ENCODE measurements around the gene TUNAR. TPM values are rescaled to one million over a fixed set of nuclear protein-coding genes. Genes with fewer than 3 reads are reported as not detected.

The TUNAR gene
- total and polyA plus RNA-seq, 2 experiments from 2014 or later, result 23.1 to 56.2 TPM

DNA sequence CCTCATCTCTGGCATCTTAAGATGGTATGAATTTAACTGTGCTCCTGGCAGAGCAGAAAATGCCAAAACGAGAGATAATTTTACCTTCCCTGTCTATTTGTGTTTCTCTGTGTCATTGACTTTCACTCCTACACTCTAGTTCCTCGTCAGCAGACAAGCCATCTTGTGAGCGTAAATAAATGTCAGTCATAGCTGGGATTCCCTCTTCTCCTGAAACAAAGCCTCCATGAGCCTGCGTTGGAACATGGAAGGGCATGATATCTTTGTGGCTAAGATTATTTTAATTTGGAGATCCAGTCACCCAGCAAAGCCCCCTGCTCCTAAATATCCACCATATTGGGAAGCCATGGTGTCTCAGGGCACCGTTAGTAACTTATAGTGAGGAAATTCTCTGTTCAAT is 37.8 kb upstream of the TUNAR start (continued):
- TF ChIP-seq, protein P1, sequence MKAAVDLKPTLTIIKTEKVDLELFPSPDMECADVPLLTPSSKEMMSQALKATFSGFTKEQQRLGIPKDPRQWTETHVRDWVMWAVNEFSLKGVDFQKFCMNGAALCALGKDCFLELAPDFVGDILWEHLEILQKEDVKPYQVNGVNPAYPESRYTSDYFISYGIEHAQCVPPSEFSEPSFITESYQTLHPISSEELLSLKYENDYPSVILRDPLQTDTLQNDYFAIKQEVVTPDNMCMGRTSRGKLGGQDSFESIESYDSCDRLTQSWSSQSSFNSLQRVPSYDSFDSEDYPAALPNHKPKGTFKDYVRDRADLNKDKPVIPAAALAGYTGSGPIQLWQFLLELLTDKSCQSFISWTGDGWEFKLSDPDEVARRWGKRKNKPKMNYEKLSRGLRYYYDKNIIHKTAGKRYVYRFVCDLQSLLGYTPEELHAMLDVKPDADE (IDR thresholded peaks at IDR 0.05), result no peak
- TF ChIP-seq POLR2AphosphoS5 (IDR thresholded peaks at IDR 0.05; ENCODE audit: low read depth), result no peak
- TF ChIP-seq, protein P2, sequence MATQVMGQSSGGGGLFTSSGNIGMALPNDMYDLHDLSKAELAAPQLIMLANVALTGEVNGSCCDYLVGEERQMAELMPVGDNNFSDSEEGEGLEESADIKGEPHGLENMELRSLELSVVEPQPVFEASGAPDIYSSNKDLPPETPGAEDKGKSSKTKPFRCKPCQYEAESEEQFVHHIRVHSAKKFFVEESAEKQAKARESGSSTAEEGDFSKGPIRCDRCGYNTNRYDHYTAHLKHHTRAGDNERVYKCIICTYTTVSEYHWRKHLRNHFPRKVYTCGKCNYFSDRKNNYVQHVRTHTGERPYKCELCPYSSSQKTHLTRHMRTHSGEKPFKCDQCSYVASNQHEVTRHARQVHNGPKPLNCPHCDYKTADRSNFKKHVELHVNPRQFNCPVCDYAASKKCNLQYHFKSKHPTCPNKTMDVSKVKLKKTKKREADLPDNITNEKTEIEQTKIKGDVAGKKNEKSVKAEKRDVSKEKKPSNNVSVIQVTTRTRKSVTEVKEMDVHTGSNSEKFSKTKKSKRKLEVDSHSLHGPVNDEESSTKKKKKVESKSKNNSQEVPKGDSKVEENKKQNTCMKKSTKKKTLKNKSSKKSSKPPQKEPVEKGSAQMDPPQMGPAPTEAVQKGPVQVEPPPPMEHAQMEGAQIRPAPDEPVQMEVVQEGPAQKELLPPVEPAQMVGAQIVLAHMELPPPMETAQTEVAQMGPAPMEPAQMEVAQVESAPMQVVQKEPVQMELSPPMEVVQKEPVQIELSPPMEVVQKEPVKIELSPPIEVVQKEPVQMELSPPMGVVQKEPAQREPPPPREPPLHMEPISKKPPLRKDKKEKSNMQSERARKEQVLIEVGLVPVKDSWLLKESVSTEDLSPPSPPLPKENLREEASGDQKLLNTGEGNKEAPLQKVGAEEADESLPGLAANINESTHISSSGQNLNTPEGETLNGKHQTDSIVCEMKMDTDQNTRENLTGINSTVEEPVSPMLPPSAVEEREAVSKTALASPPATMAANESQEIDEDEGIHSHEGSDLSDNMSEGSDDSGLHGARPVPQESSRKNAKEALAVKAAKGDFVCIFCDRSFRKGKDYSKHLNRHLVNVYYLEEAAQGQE (IDR thresholded peaks at IDR 0.05; ENCODE audit: unreplicated experiment), result no peak
- TF ChIP-seq ZNF114 (CRISPR knock-in tag; IDR thresholded peaks at IDR 0.05), result no peak
- no peak for TF ChIP-seq JUNB (IDR thresholded peaks at IDR 0.05; ENCODE audit: unreplicated experiment)
- no peak for TF ChIP-seq STAT1 (IDR thresholded peaks at IDR 0.05; ENCODE audit: unreplicated experiment)

DNA sequence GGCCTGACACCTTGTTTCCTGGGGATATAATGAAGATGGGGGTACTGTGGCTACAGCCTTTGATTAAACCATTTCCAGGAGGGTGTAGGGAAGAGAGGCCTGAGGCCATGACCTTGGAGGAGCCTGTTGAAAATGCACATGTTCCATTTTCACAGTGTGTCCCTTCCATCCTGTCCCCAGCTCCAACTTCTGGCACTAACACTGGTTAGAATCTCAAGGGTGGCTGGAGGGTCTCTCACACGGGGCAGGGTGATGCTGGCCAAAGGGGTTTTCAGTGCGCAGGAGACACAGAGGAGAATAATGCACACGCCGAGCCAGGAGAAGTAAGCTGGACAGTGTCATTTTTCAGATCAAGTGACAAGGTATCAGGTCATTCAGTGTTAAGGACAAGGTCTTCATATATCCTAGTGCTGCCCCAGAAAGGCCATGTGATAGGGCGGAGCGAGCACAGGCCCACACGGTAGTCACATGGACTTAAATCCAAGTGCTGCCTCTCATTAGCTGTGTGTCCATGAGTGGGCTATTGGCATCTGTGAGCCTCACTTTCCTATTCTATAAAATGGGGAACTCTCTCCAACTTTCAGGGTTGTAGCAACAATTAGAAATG is 36.4 kb upstream of the TUNAR start:
- Histone ChIP-seq H3K79me2 (replicated peaks; ENCODE audit: insufficient read depth) (no peaks in the 10 kb centered on the region), H4K20me1 (replicated peaks; ENCODE audit: insufficient read depth) (no peaks in the 10 kb centered on the region), H2AFZ (no peak overlapping the region; the same call in 1 of the 2 replicates), H3K4me3 (no peak overlapping the region), H3K27me3 (ENCODE audit: insufficient read depth) (no peaks in the 10 kb centered on the region), H3K4me1 (ENCODE audit: insufficient read depth) (no peaks in the 10 kb centered on the region), H3K9me2 (ENCODE audit: insufficient read depth) (peaks cover 14% of the 10 kb centered on the region), H3K27ac (ENCODE audit: low read depth) (no peak overlapping the region), H3F3A (replicated peaks; ENCODE audit: low read depth) (no peaks in the 10 kb centered on the region), H3K4me2 (no peak overlapping the region), H3K36me3 (ENCODE audit: insufficient read depth) (no peaks in the 10 kb centered on the region)
- no peak overlapping the region for H3K27ac Mint-ChIP-seq
- ATAC-seq, result no peak
- TF ChIP-seq, protein P3, sequence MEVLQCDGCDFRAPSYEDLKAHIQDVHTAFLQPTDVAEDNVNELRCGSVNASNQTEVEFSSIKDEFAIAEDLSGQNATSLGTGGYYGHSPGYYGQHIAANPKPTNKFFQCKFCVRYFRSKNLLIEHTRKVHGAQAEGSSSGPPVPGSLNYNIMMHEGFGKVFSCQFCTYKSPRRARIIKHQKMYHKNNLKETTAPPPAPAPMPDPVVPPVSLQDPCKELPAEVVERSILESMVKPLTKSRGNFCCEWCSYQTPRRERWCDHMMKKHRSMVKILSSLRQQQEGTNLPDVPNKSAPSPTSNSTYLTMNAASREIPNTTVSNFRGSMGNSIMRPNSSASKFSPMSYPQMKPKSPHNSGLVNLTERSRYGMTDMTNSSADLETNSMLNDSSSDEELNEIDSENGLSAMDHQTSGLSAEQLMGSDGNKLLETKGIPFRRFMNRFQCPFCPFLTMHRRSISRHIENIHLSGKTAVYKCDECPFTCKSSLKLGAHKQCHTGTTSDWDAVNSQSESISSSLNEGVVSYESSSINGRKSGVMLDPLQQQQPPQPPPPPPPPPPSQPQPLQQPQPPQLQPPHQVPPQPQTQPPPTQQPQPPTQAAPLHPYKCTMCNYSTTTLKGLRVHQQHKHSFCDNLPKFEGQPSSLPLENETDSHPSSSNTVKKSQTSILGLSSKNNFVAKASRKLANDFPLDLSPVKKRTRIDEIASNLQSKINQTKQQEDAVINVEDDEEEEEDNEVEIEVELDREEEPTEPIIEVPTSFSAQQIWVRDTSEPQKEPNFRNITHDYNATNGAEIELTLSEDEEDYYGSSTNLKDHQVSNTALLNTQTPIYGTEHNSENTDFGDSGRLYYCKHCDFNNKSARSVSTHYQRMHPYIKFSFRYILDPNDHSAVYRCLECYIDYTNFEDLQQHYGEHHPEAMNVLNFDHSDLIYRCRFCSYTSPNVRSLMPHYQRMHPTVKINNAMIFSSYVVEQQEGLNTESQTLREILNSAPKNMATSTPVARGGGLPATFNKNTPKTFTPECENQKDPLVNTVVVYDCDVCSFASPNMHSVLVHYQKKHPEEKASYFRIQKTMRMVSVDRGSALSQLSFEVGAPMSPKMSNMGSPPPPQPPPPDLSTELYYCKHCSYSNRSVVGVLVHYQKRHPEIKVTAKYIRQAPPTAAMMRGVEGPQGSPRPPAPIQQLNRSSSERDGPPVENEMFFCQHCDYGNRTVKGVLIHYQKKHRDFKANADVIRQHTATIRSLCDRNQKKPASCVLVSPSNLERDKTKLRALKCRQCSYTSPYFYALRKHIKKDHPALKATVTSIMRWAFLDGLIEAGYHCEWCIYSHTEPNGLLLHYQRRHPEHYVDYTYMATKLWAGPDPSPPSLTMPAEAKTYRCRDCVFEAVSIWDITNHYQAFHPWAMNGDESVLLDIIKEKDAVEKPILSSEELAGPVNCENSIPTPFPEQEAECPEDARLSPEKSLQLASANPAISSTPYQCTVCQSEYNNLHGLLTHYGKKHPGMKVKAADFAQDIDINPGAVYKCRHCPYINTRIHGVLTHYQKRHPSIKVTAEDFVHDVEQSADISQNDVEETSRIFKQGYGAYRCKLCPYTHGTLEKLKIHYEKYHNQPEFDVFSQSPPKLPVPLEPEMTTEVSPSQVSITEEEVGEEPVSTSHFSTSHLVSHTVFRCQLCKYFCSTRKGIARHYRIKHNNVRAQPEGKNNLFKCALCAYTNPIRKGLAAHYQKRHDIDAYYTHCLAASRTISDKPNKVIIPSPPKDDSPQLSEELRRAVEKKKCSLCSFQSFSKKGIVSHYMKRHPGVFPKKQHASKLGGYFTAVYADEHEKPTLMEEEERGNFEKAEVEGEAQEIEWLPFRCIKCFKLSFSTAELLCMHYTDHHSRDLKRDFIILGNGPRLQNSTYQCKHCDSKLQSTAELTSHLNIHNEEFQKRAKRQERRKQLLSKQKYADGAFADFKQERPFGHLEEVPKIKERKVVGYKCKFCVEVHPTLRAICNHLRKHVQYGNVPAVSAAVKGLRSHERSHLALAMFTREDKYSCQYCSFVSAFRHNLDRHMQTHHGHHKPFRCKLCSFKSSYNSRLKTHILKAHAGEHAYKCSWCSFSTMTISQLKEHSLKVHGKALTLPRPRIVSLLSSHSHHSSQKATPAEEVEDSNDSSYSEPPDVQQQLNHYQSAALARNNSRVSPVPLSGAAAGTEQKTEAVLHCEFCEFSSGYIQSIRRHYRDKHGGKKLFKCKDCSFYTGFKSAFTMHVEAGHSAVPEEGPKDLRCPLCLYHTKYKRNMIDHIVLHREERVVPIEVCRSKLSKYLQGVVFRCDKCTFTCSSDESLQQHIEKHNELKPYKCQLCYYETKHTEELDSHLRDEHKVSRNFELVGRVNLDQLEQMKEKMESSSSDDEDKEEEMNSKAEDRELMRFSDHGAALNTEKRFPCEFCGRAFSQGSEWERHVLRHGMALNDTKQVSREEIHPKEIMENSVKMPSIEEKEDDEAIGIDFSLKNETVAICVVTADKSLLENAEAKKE (CRISPR knock-in tag; IDR thresholded peaks at IDR 0.05), result no peak
- TF ChIP-seq, protein P1 (IDR thresholded peaks at IDR 0.05), result no peak
- TF ChIP-seq ZNF114 (CRISPR knock-in tag; IDR thresholded peaks at IDR 0.05) (no peak), ZNF331 (CRISPR knock-in tag; IDR thresholded peaks at IDR 0.05; ENCODE audit: low read depth) (no peak), NANOG (IDR thresholded peaks at IDR 0.05; ENCODE audit: borderline replicate concordance) (no peak), JUNB (IDR thresholded peaks at IDR 0.05; ENCODE audit: unreplicated experiment) (no peak), EZH2 (IDR thresholded peaks at IDR 0.05; ENCODE audit: low read depth, unreplicated experiment) (no peak), EZH2phosphoT487 (IDR thresholded peaks at IDR 0.05; ENCODE audit: unreplicated experiment) (no peak)
- H3K36me3 Mint-ChIP-seq (ENCODE audit: low read depth), result no peaks in the 10 kb centered on the region
- peaks cover 2% of the 10 kb centered on the region for H3K27me3 Mint-ChIP-seq (ENCODE audit: insufficient read depth, low read depth, poor library complexity)
- H3K9me3 Mint-ChIP-seq, result no peaks in the 10 kb centered on the region; the same call in 2 of the 3 replicates
- H3K4me1 Mint-ChIP-seq, result peaks cover 9% of the 10 kb centered on the region; the same call in 2 of the 3 replicates
- no peak overlapping the region for H3K4me3 Mint-ChIP-seq
- DNase-seq (ENCODE audit: low spot score), result no peak
